HL-60/S4 treated with phorbol 12-myristate 13-acetate at 8.2 ng/mL for 4 days and 3 days (cell line): ENCODE results near the gene IL3RA.

Experiments used
- in situ Hi-C: fragments of 300-500 bp; cut with MboI; formaldehyde crosslinking; loops from 2 replicates; pipeline ENCODE4 v1.15.0; 2022; ENCODE audit warnings: low sequenced_read_pairs

IL3RA gene

GRCh38 chrX:1380672-1381233 is 44.2 kb downstream of the IL3RA start:
- in situ Hi-C loops, result no loop called here

- in situ Hi-C loops, result no loop called here
Observed at GRCh38 chrX:1384658-1385252, 48.2 kb downstream of the IL3RA start.

DNA sequence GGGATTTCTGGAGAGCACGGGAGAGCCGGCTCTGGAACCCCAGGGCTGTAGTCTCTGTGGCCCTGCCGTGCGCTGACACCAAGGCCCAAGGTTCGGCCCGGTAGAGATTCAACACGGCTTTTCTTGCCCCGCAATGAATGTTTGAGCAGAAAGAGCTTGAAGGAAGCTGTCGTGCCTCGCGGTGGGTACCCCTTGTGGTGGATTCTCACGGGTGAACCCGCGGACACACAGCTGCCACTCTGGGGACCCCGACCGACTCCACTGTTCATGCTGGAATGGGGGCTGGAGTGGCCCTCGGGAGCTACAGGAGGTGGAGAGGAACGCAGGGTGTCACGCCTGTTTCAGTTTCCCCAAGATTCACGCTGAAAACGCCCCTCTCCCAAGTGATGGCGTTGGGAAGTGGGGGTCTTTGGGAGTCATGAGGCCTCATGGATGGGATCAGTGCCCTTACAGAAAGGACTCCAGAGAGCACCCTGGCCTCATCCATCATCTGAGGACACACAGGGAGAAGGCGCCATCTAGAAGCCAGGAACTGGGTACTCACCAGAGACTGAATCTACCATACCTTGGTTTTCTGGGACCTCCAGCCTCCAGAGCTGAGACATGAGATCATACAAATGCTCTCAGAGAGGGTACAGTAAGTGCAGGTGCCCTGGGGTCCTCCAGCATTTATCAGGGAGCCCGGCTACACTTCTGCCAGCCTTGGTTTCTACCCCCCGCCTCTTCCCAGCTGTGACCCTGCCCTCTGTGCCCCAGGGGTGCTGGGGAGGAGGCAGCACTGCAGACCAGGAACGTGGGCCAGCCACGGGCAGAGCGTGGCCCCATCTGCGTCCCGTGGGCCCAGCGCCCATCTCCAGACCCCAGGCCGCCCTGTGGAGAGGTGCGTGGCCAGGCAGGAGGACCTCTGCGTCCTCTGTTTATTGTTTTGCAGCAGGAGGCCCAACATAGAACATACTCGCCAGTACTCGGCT is 49.0 kb downstream of the IL3RA start:
- in situ Hi-C loops, result no loop called here

DNA sequence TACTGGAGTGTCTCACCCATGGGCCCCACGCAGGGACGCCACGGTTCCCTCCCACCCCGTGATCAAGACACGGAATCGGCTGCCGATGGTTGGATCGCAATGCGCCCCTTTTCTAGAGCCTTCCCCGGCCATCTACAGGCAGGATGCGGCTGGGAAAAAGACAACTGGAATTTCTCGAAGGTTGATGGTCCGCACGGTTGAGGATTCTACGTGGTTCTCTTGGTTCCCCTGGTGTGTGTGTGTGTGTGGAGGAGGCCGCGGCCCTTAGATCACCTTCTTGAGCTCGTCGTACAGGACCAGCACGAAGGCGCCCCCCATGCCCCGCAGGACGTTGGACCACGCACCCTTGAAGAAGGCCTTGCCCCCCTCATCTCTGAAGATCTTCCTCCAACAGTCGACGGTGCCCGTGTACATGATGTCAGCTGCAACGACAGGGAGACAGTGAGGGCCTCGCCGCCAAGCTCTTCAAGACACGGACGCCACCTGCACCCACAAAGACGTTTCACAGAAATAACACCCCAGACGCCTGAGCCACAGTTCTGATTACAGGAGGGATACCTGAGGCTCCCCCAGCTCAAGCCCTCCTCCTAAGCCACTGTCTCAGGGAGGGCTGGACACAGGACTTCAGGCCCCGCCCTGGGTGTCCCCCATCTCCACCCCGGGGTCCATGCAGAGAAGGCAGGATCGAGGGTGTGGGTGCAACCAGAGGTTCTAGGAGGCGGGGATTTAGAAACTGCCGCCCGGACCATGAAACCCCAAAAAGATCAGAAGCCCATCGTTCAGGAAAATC is 49.9 kb downstream of the IL3RA start:
- in situ Hi-C loops, result no loop called here

GRCh38 chrX:1387141-1387776 is 50.7 kb downstream of the IL3RA start:
- in situ Hi-C loops, result no loop called here

DNA sequence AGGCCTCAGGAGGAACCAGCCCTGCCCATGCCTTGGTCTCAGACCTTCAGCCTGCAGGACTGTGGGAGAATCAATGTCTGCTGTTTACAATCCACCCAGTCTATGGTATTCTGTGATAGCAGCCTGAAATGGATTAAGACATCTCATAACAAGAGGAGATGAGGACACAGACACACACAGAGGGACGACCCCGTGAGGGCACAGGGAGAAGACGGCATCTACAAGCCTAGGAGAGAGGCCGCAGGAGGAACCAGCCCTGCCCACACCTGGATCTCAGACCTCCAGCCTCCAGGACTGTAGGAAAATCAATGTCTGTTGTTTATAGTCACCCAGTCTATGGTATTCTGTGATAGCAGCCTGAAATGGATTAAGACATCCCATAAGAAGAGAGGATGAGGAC is 52.1 kb downstream of the IL3RA start:
- in situ Hi-C loops, result no loop called here

GRCh38 chrX:1389181-1389992 is 52.8 kb downstream of the IL3RA start:
- in situ Hi-C loops, result no loop called here

DNA sequence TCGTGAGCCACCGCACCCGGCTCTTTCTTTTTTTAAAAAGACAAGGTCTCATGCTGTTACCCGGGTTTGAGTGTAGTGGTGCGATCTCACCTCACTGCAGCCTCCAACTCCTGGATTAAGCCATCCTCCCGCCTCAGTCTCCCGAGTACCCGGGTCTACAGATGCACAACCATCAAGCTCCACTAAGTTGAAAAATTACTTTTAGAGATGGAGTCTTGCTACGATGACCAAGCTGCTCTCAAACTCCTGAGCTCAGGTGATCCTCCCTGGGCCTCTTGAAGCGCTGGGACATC is 53.4 kb downstream of the IL3RA start:
- in situ Hi-C loops, result no loop called here

- in situ Hi-C loops, result no loop called here
Observed at GRCh38 chrX:1390621-1391369, 54.2 kb downstream of the IL3RA start.

- in situ Hi-C loops, result no loop called here
Observed at GRCh38 chrX:1391370-1391706, 54.8 kb downstream of the IL3RA start.

DNA sequence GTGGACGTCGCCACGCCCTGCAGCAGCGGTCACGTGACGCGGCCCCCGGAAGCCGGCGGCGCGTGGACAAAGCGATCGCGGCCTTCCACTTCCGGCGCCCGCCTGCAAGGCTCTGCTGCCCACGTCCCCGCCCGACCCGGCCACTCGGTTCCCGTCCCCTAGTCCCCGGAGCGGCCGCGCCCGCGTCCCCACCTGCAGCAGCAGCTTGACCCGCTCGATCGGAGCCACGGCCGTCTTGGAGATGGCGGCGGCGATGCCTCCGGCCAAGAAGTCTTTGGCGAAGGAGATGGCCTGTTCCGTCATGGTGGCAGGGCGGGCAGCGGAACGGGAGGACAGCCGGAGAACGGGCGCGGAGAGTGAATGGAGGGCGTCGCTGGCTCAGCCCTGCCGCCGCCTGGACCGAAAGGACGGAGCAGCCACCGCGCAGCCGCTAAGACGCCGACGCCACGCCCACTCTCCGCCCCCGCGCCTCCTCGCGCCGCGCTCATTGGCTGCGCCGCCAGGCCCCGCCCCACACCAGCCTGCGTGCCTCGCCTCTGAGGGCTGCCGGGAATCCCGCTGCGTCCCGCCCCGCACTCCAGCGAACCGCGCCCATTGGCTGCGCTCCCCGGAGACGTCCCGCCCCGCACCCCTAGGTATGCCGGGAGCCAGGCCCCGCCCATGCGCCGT is 55.3 kb downstream of the IL3RA start, which contains the start of gene SLC25A6:
Gene SLC25A6, minus strand, starts transcription at position 407 of the 669 bp plus-strand sequence. Its CDS starts 104 bp downstream, at position 303.
- in situ Hi-C loops, result no loop called here

DNA sequence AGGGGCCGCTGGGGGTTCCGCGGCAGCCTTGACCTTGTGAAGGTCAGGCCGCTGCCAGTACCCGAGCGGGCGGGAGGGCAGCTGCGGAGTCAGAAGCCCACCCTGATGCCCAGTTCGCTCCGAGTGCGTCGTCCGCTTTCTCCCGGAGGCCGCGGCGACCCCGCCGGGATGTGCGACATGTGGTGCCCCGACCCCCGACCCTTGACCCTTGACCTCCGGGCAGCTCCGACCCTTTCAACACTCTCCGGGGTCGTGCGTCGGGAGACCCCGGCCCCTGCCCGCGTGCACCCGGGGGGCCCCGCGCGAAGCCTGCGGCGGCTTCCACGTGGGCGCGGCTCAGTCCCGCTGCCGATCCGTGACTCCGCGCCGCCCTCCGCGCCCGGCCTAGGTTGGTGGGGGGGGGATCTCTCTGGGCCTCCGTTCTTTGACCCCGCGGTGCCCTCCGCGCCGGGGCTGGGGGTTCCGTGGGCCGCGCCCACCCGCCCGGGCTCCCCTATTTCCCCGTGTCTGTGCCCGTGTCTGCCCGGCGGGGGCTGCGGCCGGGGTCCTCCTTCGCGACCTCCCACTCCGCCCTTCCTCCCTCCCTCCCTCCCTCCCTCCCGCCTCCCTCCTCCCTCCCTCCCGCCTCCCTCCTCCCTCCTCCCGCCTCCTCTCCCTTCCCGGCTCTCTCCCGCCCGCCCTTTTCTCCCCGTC is 55.9 kb downstream of the IL3RA start:
- in situ Hi-C loops, result no loop called here

DNA sequence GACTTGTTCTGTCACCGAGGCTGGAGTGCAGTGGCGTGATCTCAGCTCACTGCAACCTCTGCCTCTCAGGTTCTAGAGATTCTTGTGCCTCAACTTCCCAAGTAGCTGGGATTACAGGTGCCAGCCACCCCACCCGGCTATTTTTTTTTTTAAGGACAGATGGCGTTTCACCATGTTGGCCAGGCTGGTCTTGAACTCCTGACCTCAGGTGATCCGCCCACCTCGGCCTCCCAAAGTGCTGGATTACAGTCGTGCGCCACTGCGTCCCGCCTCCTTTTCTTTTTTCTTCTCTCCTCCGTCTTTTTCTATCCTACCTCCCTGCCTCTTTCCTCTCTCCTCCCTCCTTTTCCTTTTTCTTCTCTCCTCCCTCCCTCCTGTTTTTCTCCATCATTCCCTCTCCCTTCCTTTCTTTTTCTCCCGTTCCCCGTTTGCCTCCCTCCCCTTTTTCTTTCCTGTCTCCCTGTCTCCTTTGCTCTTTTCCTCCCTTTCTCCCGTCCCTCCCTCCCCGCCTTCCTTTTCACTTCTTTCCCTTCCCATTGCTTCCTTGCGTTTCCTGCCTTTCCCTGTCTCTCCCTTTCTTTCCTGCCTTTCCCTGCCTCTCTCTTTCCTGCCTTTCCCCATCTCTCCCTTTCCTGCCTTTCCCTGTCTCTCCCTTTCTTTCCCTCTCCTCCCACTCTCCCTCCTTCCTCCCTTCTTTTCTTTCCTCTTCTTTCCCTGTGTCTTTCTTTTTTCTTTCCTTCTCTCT is 57.5 kb downstream of the IL3RA start:
- in situ Hi-C loops, result no loop called here

DNA sequence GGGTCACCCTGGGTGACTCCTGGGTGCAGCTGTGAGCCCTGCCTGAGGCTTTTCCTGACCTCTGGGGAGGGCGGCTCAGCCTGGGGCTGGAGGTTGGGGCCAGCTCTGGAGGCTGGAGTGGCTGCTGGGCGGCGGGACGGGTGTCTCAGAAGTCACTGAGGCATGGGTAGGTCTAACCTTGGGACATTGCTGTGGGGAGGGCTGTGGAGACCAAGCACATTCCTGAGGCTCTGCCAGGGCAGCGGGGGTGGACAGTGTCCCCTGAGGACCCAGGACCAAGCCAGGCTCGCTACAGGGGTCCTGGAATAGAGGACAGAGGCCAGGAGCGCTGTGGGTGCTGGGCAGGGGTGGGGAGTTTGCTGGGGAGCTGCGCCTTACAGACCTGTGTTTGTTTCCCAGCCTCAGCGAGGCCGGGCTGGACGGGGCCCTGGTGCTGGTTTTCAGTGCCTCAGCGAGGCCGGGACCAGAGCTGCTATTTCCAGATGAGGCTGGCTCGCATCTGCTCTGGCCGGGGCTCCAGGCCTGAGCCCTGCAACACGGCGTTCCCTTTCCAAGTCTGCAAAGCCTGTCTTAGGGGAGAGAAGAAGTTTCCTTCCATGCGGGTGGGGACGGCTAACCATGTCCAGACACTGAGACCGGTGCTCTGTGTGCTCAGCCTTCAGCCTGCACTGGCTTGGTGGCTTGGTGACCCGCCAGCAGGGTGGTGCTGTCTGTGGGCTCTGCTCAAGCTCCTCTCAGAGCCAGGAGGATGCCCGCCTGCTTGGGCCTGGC is 58.3 kb downstream of the IL3RA start:
- in situ Hi-C loops, result no loop called here

DNA sequence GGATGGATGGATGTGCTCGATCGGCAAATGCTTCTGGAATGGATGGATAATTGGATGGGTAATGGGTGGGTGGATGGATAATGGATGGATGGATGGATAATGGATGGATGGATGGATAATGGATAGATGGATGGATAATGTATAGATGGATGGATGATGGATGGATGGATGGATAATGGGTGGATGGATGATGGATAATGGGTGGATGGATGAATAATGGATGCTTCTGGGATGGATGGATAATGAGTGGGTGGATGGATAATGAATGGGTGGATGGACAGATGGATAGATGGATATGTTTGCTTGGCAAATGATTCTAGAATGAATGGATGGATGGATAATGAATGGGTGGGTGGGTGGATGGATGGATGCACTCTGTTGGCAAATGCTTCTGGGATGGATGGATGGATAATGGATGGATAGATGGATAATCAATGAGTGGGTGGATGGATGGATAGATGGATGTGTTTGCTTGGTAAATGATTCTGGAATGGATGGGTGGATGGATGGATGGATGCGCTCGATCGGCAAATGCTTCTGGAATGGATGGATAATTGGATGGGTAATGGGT is 59.1 kb downstream of the IL3RA start:
- in situ Hi-C loops, result no loop called here

- in situ Hi-C loops, result no loop called here
Observed at GRCh38 chrX:1397001-1397400, 60.4 kb downstream of the IL3RA start.
